HEK293 (cell line): ENCODE results near the gene ZCCHC7.

Experiments used
- GLIS1 ChIP-seq: fragments of 450-650 bp; formaldehyde crosslinking; IDR thresholded peaks from 2 replicates; pipeline ENCODE4 v1.5.1; 2016; ENCODE audit warnings: missing biosample characterization, missing genetic modification characterization
- KLF7 ChIP-seq: fragments of 450-650 bp; formaldehyde crosslinking; IDR thresholded peaks from 2 replicates; pipeline ENCODE4 v1.5.1; 2016; ENCODE audit warnings: missing biosample characterization, missing genetic modification characterization, borderline replicate concordance
- RBAK ChIP-seq: fragments of 450-650 bp; formaldehyde crosslinking; IDR thresholded peaks from 2 replicates; pipeline ENCODE4 v1.5.1; 2016; ENCODE audit warnings: missing biosample characterization, missing genetic modification characterization
- SP3 ChIP-seq: fragments of 450-650 bp; formaldehyde crosslinking; IDR thresholded peaks from 2 replicates; pipeline ENCODE4 v1.5.1; 2016; ENCODE audit warnings: missing biosample characterization, missing genetic modification characterization
- ZBTB17 ChIP-seq: fragments of 450-650 bp; formaldehyde crosslinking; IDR thresholded peaks from 2 replicates; pipeline ENCODE4 v1.5.1; 2016; ENCODE audit warnings: missing biosample characterization, missing genetic modification characterization
- ZBTB8A ChIP-seq: fragments of 450-650 bp; formaldehyde crosslinking; IDR thresholded peaks from 2 replicates; pipeline ENCODE4 v1.5.1; 2016; ENCODE audit warnings: missing biosample characterization, missing genetic modification characterization
- ZNF214 ChIP-seq: fragments of 450-650 bp; formaldehyde crosslinking; IDR thresholded peaks from 2 replicates; pipeline ENCODE4 v1.5.1; 2017; ENCODE audit warnings: missing biosample characterization, mild to moderate bottlenecking, missing genetic modification characterization, borderline replicate concordance
- ZNF391 ChIP-seq: fragments of 450-650 bp; formaldehyde crosslinking; IDR thresholded peaks from 2 replicates; pipeline ENCODE4 v1.5.1; 2016; ENCODE audit warnings: low read depth, missing biosample characterization, missing genetic modification characterization, borderline replicate concordance
- ZNF473 ChIP-seq: fragments of 450-650 bp; formaldehyde crosslinking; IDR thresholded peaks from 2 replicates; pipeline ENCODE4 v1.5.1; 2017; ENCODE audit warnings: missing biosample characterization, missing genetic modification characterization
- ZNF544 ChIP-seq: fragments of 450-650 bp; formaldehyde crosslinking; IDR thresholded peaks from 2 replicates; pipeline ENCODE4 v1.5.0; 2017; ENCODE audit warnings: missing biosample characterization, missing genetic modification characterization
- ZNF558 ChIP-seq: fragments of 450-650 bp; formaldehyde crosslinking; IDR thresholded peaks from 2 replicates; pipeline ENCODE4 v1.5.1; 2016; ENCODE audit warnings: missing biosample characterization, missing genetic modification characterization
- ZNF621 ChIP-seq: fragments of 450-650 bp; formaldehyde crosslinking; IDR thresholded peaks from 2 replicates; pipeline ENCODE4 v1.5.1; 2017; ENCODE audit warnings: missing biosample characterization, missing genetic modification characterization
- ZNF791 ChIP-seq: fragments of 450-650 bp; formaldehyde crosslinking; IDR thresholded peaks from 2 replicates; pipeline ENCODE4 v1.5.1; 2016; ENCODE audit warnings: missing biosample characterization, missing genetic modification characterization
- TF ChIP-seq, protein P1 (sequence below): fragments of 450-650 bp; formaldehyde crosslinking; conservative IDR thresholded peaks from 2 replicates; pipeline ENCODE4 v1.5.1; 2016; ENCODE audit warnings: low read depth, missing biosample characterization, missing genetic modification characterization
- TF ChIP-seq, protein P2 (sequence below): fragments of 450-650 bp; formaldehyde crosslinking; IDR thresholded peaks from 2 replicates; pipeline ENCODE4 v1.5.1; 2016; ENCODE audit warnings: missing biosample characterization, missing genetic modification characterization
- TF ChIP-seq, protein P3 (sequence below): IDR thresholded peaks from 2 replicates; pipeline ENCODE4 v1.6.1; 2011; ENCODE audit warnings: mild to moderate bottlenecking, low read depth, low read length, borderline replicate concordance
- TF ChIP-seq, protein P4 (sequence below): fragments of 450-650 bp; formaldehyde crosslinking; IDR thresholded peaks from 2 replicates; pipeline ENCODE4 v1.5.1; 2016; ENCODE audit warnings: missing biosample characterization, missing genetic modification characterization
- TF ChIP-seq, protein P5 (sequence below): fragments of 450-650 bp; formaldehyde crosslinking; IDR thresholded peaks from 2 replicates; pipeline ENCODE4 v1.5.1; 2016; ENCODE audit warnings: missing biosample characterization, missing genetic modification characterization, low read depth
- TF ChIP-seq, protein P6 (sequence below): fragments of 450-650 bp; formaldehyde crosslinking; IDR thresholded peaks from 2 replicates; pipeline ENCODE4 v1.5.1; 2016; ENCODE audit warnings: missing biosample characterization, missing genetic modification characterization
- TF ChIP-seq, protein P7 (sequence below): fragments of 450-650 bp; formaldehyde crosslinking; IDR thresholded peaks from 2 replicates; pipeline ENCODE4 v1.5.1; 2016; ENCODE audit warnings: missing biosample characterization, missing genetic modification characterization

The ZCCHC7 gene

DNA sequence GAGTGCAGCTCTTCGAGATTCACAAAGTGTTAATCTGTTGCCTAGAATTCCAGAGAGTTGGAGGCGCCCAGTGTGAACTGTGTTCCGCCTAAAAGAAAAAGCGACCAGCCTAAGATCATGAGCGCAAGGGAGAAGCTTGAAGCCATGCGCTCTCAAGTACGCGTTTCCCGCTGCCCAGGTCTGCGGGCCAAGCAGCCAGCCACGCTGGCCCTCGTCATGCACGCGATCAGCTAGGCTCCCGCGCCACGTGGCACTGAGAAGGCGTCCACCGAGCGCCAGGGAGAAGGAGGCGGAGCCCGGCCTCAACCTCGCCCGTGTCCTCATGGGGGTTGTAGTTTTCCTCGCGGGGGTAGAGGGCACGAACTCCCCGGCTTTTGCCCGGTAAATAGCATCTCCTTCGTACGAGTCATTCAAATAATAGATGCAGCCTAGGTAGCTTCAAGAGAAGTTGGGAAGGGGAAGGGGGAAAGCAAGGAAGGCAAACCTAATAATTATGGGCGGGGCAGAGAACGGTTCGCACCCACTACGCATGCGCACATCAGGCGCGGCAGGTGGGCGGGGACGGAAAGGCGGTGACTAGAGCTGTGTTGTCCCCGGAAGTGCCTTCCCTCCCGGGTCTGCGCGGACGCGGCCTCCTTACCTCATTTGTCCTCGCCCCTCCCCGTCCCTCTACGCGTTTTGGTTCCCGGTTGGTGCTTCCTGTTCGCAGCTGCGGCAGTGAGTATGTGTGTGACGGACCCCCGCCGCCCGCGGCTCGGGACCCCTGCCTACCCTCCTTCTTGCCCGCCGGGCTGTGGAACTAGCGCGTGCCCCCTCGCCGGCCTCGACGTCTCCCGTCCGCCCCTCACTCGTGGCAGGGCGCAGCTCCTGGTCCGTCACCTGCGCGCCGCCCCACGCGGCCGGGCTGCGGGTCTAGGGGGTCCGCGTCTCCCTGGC is at the start of gene ZCCHC7 (continued):
- TF ChIP-seq, protein P1, sequence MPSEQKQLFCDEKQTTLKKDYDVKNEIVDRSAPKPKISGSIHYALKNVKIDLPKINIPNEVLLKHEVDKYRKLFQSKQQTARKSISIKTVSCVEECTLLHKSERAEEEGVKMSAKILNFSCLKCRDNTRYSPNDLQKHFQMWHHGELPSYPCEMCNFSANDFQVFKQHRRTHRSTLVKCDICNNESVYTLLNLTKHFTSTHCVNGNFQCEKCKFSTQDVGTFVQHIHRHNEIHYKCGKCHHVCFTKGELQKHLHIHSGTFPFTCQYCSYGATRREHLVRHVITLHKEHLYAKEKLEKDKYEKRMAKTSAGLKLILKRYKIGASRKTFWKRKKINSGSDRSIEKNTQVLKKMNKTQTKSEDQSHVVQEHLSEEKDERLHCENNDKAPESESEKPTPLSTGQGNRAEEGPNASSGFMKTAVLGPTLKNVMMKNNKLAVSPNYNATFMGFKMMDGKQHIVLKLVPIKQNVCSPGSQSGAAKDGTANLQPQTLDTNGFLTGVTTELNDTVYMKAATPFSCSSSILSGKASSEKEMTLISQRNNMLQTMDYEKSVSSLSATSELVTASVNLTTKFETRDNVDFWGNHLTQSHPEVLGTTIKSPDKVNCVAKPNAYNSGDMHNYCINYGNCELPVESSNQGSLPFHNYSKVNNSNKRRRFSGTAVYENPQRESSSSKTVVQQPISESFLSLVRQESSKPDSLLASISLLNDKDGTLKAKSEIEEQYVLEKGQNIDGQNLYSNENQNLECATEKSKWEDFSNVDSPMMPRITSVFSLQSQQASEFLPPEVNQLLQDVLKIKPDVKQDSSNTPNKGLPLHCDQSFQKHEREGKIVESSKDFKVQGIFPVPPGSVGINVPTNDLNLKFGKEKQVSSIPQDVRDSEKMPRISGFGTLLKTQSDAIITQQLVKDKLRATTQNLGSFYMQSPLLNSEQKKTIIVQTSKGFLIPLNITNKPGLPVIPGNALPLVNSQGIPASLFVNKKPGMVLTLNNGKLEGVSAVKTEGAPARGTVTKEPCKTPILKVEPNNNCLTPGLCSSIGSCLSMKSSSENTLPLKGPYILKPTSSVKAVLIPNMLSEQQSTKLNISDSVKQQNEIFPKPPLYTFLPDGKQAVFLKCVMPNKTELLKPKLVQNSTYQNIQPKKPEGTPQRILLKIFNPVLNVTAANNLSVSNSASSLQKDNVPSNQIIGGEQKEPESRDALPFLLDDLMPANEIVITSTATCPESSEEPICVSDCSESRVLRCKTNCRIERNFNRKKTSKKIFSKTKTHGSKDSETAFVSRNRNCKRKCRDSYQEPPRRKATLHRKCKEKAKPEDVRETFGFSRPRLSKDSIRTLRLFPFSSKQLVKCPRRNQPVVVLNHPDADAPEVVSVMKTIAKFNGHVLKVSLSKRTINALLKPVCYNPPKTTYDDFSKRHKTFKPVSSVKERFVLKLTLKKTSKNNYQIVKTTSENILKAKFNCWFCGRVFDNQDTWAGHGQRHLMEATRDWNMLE = peak; percentile 39; the same call in 1 of the 2 replicates
- TF ChIP-seq ZNF621 (tag by site-specific recombination) (no peak), ZBTB8A (peak; percentile 67), SP3 (tag by site-specific recombination) (peak; percentile 96), ZNF473 (tag by site-specific recombination) (no peak), KLF7 (0 out of 2 replicates have a peak, but pooled peaks have one; percentile 48), ZNF214 (tag by site-specific recombination) (no peak), GLIS1 (tag by site-specific recombination) (peak; percentile 56), ZBTB17 (tag by site-specific recombination) (peak; percentile 91), ZNF544 (no peak), ZNF791 (tag by site-specific recombination) (no peak), ZNF391 (tag by site-specific recombination) (no peak), RBAK (no peak), ZNF558 (no peak)
- TF ChIP-seq, protein P2, sequence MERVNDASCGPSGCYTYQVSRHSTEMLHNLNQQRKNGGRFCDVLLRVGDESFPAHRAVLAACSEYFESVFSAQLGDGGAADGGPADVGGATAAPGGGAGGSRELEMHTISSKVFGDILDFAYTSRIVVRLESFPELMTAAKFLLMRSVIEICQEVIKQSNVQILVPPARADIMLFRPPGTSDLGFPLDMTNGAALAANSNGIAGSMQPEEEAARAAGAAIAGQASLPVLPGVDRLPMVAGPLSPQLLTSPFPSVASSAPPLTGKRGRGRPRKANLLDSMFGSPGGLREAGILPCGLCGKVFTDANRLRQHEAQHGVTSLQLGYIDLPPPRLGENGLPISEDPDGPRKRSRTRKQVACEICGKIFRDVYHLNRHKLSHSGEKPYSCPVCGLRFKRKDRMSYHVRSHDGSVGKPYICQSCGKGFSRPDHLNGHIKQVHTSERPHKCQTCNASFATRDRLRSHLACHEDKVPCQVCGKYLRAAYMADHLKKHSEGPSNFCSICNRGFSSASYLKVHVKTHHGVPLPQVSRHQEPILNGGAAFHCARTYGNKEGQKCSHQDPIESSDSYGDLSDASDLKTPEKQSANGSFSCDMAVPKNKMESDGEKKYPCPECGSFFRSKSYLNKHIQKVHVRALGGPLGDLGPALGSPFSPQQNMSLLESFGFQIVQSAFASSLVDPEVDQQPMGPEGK (tag by site-specific recombination) = peak; percentile 43
- TF ChIP-seq, protein P3, sequence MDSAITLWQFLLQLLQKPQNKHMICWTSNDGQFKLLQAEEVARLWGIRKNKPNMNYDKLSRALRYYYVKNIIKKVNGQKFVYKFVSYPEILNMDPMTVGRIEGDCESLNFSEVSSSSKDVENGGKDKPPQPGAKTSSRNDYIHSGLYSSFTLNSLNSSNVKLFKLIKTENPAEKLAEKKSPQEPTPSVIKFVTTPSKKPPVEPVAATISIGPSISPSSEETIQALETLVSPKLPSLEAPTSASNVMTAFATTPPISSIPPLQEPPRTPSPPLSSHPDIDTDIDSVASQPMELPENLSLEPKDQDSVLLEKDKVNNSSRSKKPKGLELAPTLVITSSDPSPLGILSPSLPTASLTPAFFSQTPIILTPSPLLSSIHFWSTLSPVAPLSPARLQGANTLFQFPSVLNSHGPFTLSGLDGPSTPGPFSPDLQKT = no peak; the same call in 1 of the 2 replicates
- TF ChIP-seq, protein P4, sequence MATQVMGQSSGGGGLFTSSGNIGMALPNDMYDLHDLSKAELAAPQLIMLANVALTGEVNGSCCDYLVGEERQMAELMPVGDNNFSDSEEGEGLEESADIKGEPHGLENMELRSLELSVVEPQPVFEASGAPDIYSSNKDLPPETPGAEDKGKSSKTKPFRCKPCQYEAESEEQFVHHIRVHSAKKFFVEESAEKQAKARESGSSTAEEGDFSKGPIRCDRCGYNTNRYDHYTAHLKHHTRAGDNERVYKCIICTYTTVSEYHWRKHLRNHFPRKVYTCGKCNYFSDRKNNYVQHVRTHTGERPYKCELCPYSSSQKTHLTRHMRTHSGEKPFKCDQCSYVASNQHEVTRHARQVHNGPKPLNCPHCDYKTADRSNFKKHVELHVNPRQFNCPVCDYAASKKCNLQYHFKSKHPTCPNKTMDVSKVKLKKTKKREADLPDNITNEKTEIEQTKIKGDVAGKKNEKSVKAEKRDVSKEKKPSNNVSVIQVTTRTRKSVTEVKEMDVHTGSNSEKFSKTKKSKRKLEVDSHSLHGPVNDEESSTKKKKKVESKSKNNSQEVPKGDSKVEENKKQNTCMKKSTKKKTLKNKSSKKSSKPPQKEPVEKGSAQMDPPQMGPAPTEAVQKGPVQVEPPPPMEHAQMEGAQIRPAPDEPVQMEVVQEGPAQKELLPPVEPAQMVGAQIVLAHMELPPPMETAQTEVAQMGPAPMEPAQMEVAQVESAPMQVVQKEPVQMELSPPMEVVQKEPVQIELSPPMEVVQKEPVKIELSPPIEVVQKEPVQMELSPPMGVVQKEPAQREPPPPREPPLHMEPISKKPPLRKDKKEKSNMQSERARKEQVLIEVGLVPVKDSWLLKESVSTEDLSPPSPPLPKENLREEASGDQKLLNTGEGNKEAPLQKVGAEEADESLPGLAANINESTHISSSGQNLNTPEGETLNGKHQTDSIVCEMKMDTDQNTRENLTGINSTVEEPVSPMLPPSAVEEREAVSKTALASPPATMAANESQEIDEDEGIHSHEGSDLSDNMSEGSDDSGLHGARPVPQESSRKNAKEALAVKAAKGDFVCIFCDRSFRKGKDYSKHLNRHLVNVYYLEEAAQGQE (tag by site-specific recombination) = no peak
- TF ChIP-seq, protein P5, sequence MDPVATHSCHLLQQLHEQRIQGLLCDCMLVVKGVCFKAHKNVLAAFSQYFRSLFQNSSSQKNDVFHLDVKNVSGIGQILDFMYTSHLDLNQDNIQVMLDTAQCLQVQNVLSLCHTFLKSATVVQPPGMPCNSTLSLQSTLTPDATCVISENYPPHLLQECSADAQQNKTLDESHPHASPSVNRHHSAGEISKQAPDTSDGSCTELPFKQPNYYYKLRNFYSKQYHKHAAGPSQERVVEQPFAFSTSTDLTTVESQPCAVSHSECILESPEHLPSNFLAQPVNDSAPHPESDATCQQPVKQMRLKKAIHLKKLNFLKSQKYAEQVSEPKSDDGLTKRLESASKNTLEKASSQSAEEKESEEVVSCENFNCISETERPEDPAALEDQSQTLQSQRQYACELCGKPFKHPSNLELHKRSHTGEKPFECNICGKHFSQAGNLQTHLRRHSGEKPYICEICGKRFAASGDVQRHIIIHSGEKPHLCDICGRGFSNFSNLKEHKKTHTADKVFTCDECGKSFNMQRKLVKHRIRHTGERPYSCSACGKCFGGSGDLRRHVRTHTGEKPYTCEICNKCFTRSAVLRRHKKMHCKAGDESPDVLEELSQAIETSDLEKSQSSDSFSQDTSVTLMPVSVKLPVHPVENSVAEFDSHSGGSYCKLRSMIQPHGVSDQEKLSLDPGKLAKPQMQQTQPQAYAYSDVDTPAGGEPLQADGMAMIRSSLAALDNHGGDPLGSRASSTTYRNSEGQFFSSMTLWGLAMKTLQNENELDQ = no peak
- TF ChIP-seq, protein P6, sequence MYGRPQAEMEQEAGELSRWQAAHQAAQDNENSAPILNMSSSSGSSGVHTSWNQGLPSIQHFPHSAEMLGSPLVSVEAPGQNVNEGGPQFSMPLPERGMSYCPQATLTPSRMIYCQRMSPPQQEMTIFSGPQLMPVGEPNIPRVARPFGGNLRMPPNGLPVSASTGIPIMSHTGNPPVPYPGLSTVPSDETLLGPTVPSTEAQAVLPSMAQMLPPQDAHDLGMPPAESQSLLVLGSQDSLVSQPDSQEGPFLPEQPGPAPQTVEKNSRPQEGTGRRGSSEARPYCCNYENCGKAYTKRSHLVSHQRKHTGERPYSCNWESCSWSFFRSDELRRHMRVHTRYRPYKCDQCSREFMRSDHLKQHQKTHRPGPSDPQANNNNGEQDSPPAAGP = 0 out of 2 replicates have a peak, but pooled peaks have one; percentile 16
- TF ChIP-seq, protein P7, sequence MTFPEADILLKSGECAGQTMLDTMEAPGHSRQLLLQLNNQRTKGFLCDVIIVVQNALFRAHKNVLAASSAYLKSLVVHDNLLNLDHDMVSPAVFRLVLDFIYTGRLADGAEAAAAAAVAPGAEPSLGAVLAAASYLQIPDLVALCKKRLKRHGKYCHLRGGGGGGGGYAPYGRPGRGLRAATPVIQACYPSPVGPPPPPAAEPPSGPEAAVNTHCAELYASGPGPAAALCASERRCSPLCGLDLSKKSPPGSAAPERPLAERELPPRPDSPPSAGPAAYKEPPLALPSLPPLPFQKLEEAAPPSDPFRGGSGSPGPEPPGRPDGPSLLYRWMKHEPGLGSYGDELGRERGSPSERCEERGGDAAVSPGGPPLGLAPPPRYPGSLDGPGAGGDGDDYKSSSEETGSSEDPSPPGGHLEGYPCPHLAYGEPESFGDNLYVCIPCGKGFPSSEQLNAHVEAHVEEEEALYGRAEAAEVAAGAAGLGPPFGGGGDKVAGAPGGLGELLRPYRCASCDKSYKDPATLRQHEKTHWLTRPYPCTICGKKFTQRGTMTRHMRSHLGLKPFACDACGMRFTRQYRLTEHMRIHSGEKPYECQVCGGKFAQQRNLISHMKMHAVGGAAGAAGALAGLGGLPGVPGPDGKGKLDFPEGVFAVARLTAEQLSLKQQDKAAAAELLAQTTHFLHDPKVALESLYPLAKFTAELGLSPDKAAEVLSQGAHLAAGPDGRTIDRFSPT (tag by site-specific recombination) = 0 out of 2 replicates have a peak, but pooled peaks have one; percentile 21
